SK-N-SH (cell line): ENCODE results near the gene TCF25.

Experiments
- EP300 ChIP-seq, 2 experiments: IDR thresholded peaks; 2 replicates each; pipeline versions ENCODE4 v1.4.0 to v1.6.1; 2012; ENCODE audit warnings: borderline replicate concordance in 1 of 2, low read depth in 1 of 2, low read length in 1 of 2
- NFIC ChIP-seq: IDR thresholded peaks from 2 replicates; pipeline ENCODE4 v1.4.0; 2012; ENCODE audit warnings: borderline replicate concordance
- RAD21 ChIP-seq: IDR thresholded peaks from 2 replicates; pipeline ENCODE4 v1.6.1; 2012; ENCODE audit warnings: mild to moderate bottlenecking, low read length
- REST ChIP-seq: IDR thresholded peaks from 2 replicates; pipeline ENCODE4 v1.6.1; 2012; ENCODE audit warnings: mild to moderate bottlenecking, low read depth, low read length, moderate library complexity
- RFX5 ChIP-seq: IDR thresholded peaks from 2 replicates; pipeline ENCODE4 v1.6.1; 2012; ENCODE audit warnings: mild to moderate bottlenecking, improper control_type of control experiment, low read length
- SMC3 ChIP-seq: IDR thresholded peaks from 2 replicates; pipeline ENCODE4 v1.6.1; 2012; ENCODE audit warnings: low read depth, low read length, improper control_type of control experiment
- TEAD4 ChIP-seq: IDR thresholded peaks from 2 replicates; pipeline ENCODE4 v1.4.0; 2012; ENCODE audit warnings: mild to moderate bottlenecking, borderline replicate concordance; ENCODE audit not compliant: insufficient read depth
- USF2 ChIP-seq: fragments of 150-350 bp; IDR thresholded peaks from 2 replicates; pipeline ENCODE4 v1.6.1; 2017; ENCODE audit warnings: antibody characterized with exemption, low read length, low read depth, borderline replicate concordance
- YY1 ChIP-seq: IDR thresholded peaks from 2 replicates; pipeline ENCODE4 v1.4.0; 2012; ENCODE audit warnings: low read depth, mild to moderate bottlenecking
- TF ChIP-seq, protein P1 (sequence below): fragments of 200-600 bp; sonication (generic); IDR thresholded peaks from 2 replicates; pipeline ENCODE4 v1.6.1; 2017; ENCODE audit warnings: antibody characterized with exemption, mild to moderate bottlenecking, moderate library complexity
- TF ChIP-seq, protein P2 (sequence below): IDR thresholded peaks from 2 replicates; pipeline ENCODE4 v1.4.0; 2012; ENCODE audit warnings: low read depth

GRCh38 chr16:89847051-89847939 is 26.1 kb upstream of the TCF25 start:
- no peak for TF ChIP-seq RFX5
- TF ChIP-seq, protein P1, sequence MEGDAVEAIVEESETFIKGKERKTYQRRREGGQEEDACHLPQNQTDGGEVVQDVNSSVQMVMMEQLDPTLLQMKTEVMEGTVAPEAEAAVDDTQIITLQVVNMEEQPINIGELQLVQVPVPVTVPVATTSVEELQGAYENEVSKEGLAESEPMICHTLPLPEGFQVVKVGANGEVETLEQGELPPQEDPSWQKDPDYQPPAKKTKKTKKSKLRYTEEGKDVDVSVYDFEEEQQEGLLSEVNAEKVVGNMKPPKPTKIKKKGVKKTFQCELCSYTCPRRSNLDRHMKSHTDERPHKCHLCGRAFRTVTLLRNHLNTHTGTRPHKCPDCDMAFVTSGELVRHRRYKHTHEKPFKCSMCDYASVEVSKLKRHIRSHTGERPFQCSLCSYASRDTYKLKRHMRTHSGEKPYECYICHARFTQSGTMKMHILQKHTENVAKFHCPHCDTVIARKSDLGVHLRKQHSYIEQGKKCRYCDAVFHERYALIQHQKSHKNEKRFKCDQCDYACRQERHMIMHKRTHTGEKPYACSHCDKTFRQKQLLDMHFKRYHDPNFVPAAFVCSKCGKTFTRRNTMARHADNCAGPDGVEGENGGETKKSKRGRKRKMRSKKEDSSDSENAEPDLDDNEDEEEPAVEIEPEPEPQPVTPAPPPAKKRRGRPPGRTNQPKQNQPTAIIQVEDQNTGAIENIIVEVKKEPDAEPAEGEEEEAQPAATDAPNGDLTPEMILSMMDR = no peak
- TF ChIP-seq REST = no peak
- no peak for TF ChIP-seq YY1
- no peak for TF ChIP-seq RAD21
- TF ChIP-seq, protein P2, sequence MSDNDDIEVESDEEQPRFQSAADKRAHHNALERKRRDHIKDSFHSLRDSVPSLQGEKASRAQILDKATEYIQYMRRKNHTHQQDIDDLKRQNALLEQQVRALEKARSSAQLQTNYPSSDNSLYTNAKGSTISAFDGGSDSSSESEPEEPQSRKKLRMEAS = no peak
- no peak for TF ChIP-seq EP300 (IDR thresholded peaks at IDR 0.05; ENCODE audit: borderline replicate concordance in 1 of 2, low read depth in 1 of 2, low read length in 1 of 2)
- TF ChIP-seq NFIC = no peak
- no peak for TF ChIP-seq TEAD4
- TF ChIP-seq SMC3 = no peak
- no peak for TF ChIP-seq USF2
